ENCODE measurements around the gene CCR5AS.
"Not testable (repeated sequence)": the region's sequence is repeated elsewhere in the genome, so short reads cannot be mapped to it uniquely, and the experiment has no call there.

Gene CCR5AS

GRCh38 chr3:46406443-46406787 lies 451 bp downstream of the CCR5AS start:
- no peak for DNase-seq (ENCODE audit: extremely low read depth in 1 of 2, low read depth in 1 of 2)

- no peak for DNase-seq (ENCODE audit: extremely low read depth in 1 of 2, low read depth in 1 of 2)
Measured at GRCh38 chr3:46405301-46406019, 1.4 kb downstream of the CCR5AS start.

- not testable (repeated sequence) for DNase-seq (ENCODE audit: extremely low read depth in 1 of 2, low read depth in 1 of 2)
Measured at GRCh38 chr3:46402902-46403301, 4.0 kb downstream of the CCR5AS start.

- no peak for DNase-seq (ENCODE audit: extremely low read depth in 1 of 2, low read depth in 1 of 2)
Measured at GRCh38 chr3:46401579-46401978, 5.3 kb downstream of the CCR5AS start.

GRCh38 chr3:46400846-46401245 lies 6.0 kb downstream of the CCR5AS start:
- no peak for DNase-seq (ENCODE audit: extremely low read depth in 1 of 2, low read depth in 1 of 2)

- DNase-seq (ENCODE audit: extremely low read depth in 1 of 2, low read depth in 1 of 2), result no peak
Measured at GRCh38 chr3:46400000-46400734, 6.7 kb downstream of the CCR5AS start.

- DNase-seq (ENCODE audit: extremely low read depth in 1 of 2, low read depth in 1 of 2), result no peak
Measured at GRCh38 chr3:46399557-46399956, 7.3 kb downstream of the CCR5AS start.

GRCh38 chr3:46399098-46399497 lies 7.8 kb downstream of the CCR5AS start:
- no peak for DNase-seq (ENCODE audit: extremely low read depth in 1 of 2, low read depth in 1 of 2)

- no peak for DNase-seq (ENCODE audit: extremely low read depth in 1 of 2, low read depth in 1 of 2)
Measured at GRCh38 chr3:46398186-46398955, 8.5 kb downstream of the CCR5AS start.

- no peak for DNase-seq (ENCODE audit: extremely low read depth in 1 of 2, low read depth in 1 of 2)
Measured at GRCh38 chr3:46397111-46397510, 9.8 kb downstream of the CCR5AS start.

GRCh38 chr3:46395766-46396530 lies 10.9 kb downstream of the CCR5AS start:
- DNase-seq (ENCODE audit: extremely low read depth in 1 of 2, low read depth in 1 of 2), result no peak

GRCh38 chr3:46395210-46395661 lies 11.6 kb downstream of the CCR5AS start:
- no peak for DNase-seq (ENCODE audit: extremely low read depth in 1 of 2, low read depth in 1 of 2)

GRCh38 chr3:46393554-46394434 lies 13.1 kb downstream of the CCR5AS start:
- no peak for DNase-seq (ENCODE audit: extremely low read depth in 1 of 2, low read depth in 1 of 2)

GRCh38 chr3:46393011-46393410 lies 13.9 kb downstream of the CCR5AS start:
- no peak for DNase-seq (ENCODE audit: extremely low read depth in 1 of 2, low read depth in 1 of 2)

- DNase-seq (ENCODE audit: extremely low read depth in 1 of 2, low read depth in 1 of 2), result not testable (repeated sequence)
Measured at GRCh38 chr3:46391526-46391925, 15.3 kb downstream of the CCR5AS start.

- no peak for DNase-seq (ENCODE audit: extremely low read depth in 1 of 2, low read depth in 1 of 2)
Measured at GRCh38 chr3:46389306-46389705, 17.6 kb downstream of the CCR5AS start.

- not testable (repeated sequence) for DNase-seq (ENCODE audit: extremely low read depth in 1 of 2, low read depth in 1 of 2)
Measured at GRCh38 chr3:46388847-46389246, 18.0 kb downstream of the CCR5AS start.

GRCh38 chr3:46386205-46386604 lies 20.7 kb downstream of the CCR5AS start:
- no peak for DNase-seq (ENCODE audit: extremely low read depth in 1 of 2, low read depth in 1 of 2)

- no peak for DNase-seq (ENCODE audit: extremely low read depth in 1 of 2, low read depth in 1 of 2)
Measured at GRCh38 chr3:46383951-46384330, 22.9 kb downstream of the CCR5AS start.

All from activated CD8-positive, alpha-beta memory T cell treated with anti-CD3 and anti-CD28 coated beads for 1 hour (primary cell).